ENCODE data around the gene POLR1G.

DNA sequence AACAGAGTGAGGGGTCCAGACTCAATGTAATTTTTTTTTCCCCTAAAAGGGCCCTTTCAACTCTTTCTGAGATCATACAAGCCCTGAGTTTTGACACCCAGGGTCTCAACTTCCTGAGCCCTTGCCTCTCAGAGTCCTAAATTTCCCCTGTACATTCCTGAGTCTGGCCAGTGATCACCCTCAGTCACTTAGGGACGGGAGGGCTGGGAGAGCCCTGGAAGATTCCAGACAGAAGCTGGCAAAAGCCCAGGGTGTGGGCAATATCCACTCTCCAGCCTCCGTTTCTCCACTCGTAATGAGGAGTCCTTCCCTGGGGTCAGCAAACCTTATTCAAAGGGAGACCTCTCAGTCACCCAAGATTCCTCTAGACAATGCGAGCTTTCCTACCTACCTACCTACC is 3.2 kb upstream of the POLR1G start:
- TF ChIP-seq, protein P1, sequence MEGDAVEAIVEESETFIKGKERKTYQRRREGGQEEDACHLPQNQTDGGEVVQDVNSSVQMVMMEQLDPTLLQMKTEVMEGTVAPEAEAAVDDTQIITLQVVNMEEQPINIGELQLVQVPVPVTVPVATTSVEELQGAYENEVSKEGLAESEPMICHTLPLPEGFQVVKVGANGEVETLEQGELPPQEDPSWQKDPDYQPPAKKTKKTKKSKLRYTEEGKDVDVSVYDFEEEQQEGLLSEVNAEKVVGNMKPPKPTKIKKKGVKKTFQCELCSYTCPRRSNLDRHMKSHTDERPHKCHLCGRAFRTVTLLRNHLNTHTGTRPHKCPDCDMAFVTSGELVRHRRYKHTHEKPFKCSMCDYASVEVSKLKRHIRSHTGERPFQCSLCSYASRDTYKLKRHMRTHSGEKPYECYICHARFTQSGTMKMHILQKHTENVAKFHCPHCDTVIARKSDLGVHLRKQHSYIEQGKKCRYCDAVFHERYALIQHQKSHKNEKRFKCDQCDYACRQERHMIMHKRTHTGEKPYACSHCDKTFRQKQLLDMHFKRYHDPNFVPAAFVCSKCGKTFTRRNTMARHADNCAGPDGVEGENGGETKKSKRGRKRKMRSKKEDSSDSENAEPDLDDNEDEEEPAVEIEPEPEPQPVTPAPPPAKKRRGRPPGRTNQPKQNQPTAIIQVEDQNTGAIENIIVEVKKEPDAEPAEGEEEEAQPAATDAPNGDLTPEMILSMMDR (IDR thresholded peaks at IDR 0.05): no peak
- TF ChIP-seq POLR2A (IDR thresholded peaks at IDR 0.05): no peak

Measured in thyroid gland (tissue), 4 donors.